Breast epithelium (tissue), 4 donors: ENCODE results near the gene CRLF1. TPM values are rescaled to one million over a fixed set of nuclear protein-coding genes. Genes with fewer than 3 reads are reported as not detected.

Experiments
- DNase-seq, 2 donors: peaks; one replicate each; pipeline ENCODE4 v3.0.0-alpha.2; 2019; ENCODE audit warnings: low spot score in 2 of 2
- H3K27ac ChIP-seq, 2 donors: fragments of 200-600 bp; sonication (generic) in 1 of 2; one replicate each; pipeline ENCODE4 v1.5.1; 2016 to 2019; ENCODE audit warnings: mild to moderate bottlenecking in 1 of 2
- H3K27me3 ChIP-seq, 2 donors: fragments of 200-600 bp; sonication (generic) in 1 of 2; one replicate each; pipeline versions ENCODE4 v1.5.1 to v1.6.0; 2017 to 2019; ENCODE audit warnings: control low read depth in 1 of 2, mild to moderate bottlenecking in 1 of 2
- H3K36me3 ChIP-seq: fragments of 200-600 bp; one replicate; pipeline ENCODE4 v1.5.1; 2019
- H3K4me1 ChIP-seq, 2 donors: fragments of 200-600 bp; sonication (generic); one replicate each; pipeline ENCODE4 v1.5.1; 2016 to 2019; ENCODE audit warnings: control low read depth in 1 of 2
- H3K4me3 ChIP-seq, 3 donors: fragments of 200-600 bp; sonication (generic); 1 replicate in 2 of 3; 2 replicates in 1 of 3; pipeline ENCODE4 v1.5.1; 2016 to 2019; ENCODE audit warnings: mild to moderate bottlenecking in 3 of 3, moderate library complexity in 2 of 3
- H3K9me3 ChIP-seq, 2 donors: fragments of 200-600 bp; sonication (generic) in 1 of 2; one replicate each; pipeline ENCODE4 v1.5.1; 2016 to 2019; ENCODE audit warnings: control low read depth in 1 of 2
- POLR2A ChIP-seq: fragments of 450-650 bp; IDR thresholded peaks from one replicate; pipeline ENCODE4 v1.6.1; 2016; ENCODE audit warnings: antibody characterized with exemption, mild to moderate bottlenecking, moderate library complexity
- POLR2AphosphoS5 ChIP-seq, 3 donors: sonication (generic); formaldehyde crosslinking; IDR thresholded peaks; one replicate each; pipeline ENCODE4 v1.6.1; 2017; ENCODE audit warnings: antibody characterized with exemption in 3 of 3
- intact Hi-C: fragments of 100-400 bp; cut with DNase I; formaldehyde crosslinking; loops from one replicate; pipeline ENCODE4 v1.15.1; 2023; ENCODE audit warnings: low total_unique reads
- total RNA-seq, 3 donors: library from RNA; depleted of rRNA; stranded (reverse); fragments of >200 nt; gene quantifications; one replicate each; pipeline ENCODE4 v1.1.0, GENCODE V29; 2016
- TF ChIP-seq, protein P1 (sequence below), 3 donors: fragments of 450-650 bp; IDR thresholded peaks; one replicate each; pipeline ENCODE4 v1.5.1; 2016 to 2017; ENCODE audit warnings: antibody characterized with exemption in 3 of 3, mild to moderate bottlenecking in 3 of 3, moderate library complexity in 3 of 3

Gene CRLF1
- total RNA-seq, 3 donors from 2014 or later = 5.6 to 68.6 (median 21.0) TPM

GRCh38 chr19:18644196-18645034 lies 37.8 kb upstream of the CRLF1 start:
- H3K4me3 ChIP-seq = peak overlapping the region in 2 of 3 donors; percentile 20 to 42
- peak in 1 of 2 donors; percentile 54 for DNase-seq
- H3K4me1 ChIP-seq = no peaks in the 10 kb centered on the region

GRCh38 chr19:18639706-18640243 lies 33.2 kb upstream of the CRLF1 start:
- intact Hi-C loops = no loop called here
- Histone ChIP-seq H3K36me3 (no peaks in the 10 kb centered on the region), H3K4me3 (no peak overlapping the region), H3K27me3 (no peaks in the 10 kb centered on the region), H3K27ac (no peak overlapping the region), H3K9me3 (no peaks in the 10 kb centered on the region), H3K4me1 (peaks cover 0 to 12% of the 10 kb centered on the region in 2 donors)
- TF ChIP-seq POLR2AphosphoS5 (IDR thresholded peaks at IDR 0.05) = no peak
- no peak for TF ChIP-seq POLR2A
- TF ChIP-seq, protein P1, sequence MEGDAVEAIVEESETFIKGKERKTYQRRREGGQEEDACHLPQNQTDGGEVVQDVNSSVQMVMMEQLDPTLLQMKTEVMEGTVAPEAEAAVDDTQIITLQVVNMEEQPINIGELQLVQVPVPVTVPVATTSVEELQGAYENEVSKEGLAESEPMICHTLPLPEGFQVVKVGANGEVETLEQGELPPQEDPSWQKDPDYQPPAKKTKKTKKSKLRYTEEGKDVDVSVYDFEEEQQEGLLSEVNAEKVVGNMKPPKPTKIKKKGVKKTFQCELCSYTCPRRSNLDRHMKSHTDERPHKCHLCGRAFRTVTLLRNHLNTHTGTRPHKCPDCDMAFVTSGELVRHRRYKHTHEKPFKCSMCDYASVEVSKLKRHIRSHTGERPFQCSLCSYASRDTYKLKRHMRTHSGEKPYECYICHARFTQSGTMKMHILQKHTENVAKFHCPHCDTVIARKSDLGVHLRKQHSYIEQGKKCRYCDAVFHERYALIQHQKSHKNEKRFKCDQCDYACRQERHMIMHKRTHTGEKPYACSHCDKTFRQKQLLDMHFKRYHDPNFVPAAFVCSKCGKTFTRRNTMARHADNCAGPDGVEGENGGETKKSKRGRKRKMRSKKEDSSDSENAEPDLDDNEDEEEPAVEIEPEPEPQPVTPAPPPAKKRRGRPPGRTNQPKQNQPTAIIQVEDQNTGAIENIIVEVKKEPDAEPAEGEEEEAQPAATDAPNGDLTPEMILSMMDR (IDR thresholded peaks at IDR 0.05) = no peak
- no peak for DNase-seq

More at GRCh38 chr19:18644196-18645034, 37.8 kb upstream of the CRLF1 start:
- Histone ChIP-seq H3K36me3 (no peaks in the 10 kb centered on the region), H3K27ac (peak overlapping the region; percentile 50 to 75), H3K27me3 (no peaks in the 10 kb centered on the region), H3K9me3 (no peaks in the 10 kb centered on the region)
- intact Hi-C loops = no loop called here
- TF ChIP-seq, protein P1 (IDR thresholded peaks at IDR 0.05) = no peak
- no peak for TF ChIP-seq POLR2A
- peak in 1 of 3 donors; percentile 33 for TF ChIP-seq POLR2AphosphoS5 (IDR thresholded peaks at IDR 0.05)

- no peak for TF ChIP-seq POLR2A
- TF ChIP-seq POLR2AphosphoS5 (IDR thresholded peaks at IDR 0.05) = no peak
- TF ChIP-seq, protein P1 (IDR thresholded peaks at IDR 0.05) = no peak
- Histone ChIP-seq H3K4me1 (peaks cover 0 to 12% of the 10 kb centered on the region in 2 donors), H3K27me3 (no peaks in the 10 kb centered on the region), H3K4me3 (peak overlapping the region; percentile 70 to 78 (median 74)), H3K9me3 (no peaks in the 10 kb centered on the region), H3K36me3 (no peaks in the 10 kb centered on the region), H3K27ac (peak overlapping the region; percentile 84 to 95)
- intact Hi-C loops = no loop called here
- DNase-seq = peak in 1 of 2 donors; percentile 57
Observed at GRCh38 chr19:18637673-18638630, 31.4 kb upstream of the CRLF1 start.

- Histone ChIP-seq H3K4me3 (peak within 1 kb of the TSS; percentile 70 to 78 (median 74)), H3K4me1 (peaks cover 0 to 12% of the 10 kb centered on the region in 2 donors), H3K9me3 (no peaks in the 10 kb centered on the region), H3K27ac (peak within 1 kb of the TSS; percentile 84 to 95), H3K36me3 (no peaks in the 10 kb centered on the region), H3K27me3 (no peaks in the 10 kb centered on the region)
- DNase-seq = no peak
- TF ChIP-seq POLR2AphosphoS5 (IDR thresholded peaks at IDR 0.05) (peak in 2 of 3 donors; percentile 36 to 87), POLR2A (no peak)
- TF ChIP-seq, protein P1 (IDR thresholded peaks at IDR 0.05) = no peak
- intact Hi-C loops = no loop called here
Observed at GRCh38 chr19:18636969-18637629, 30.5 kb upstream of the CRLF1 start, which contains the start of gene KLHL26. Gene KLHL26, plus strand, starts transcription at chr19:18637028. Its CDS starts 27 bp downstream, at chr19:18637055.
